KOPT-K1 (cell line): ENCODE measurements around the gene MSL2.

Experiments used
- H3K27ac ChIP-seq: fragments of 200-600 bp; sonication (generic); 2 replicates; pipeline ENCODE4 v1.5.1; 2016; ENCODE audit warnings: antibody characterized with exemption, mild to moderate bottlenecking, low read depth, low read length; ENCODE audit not compliant: poor library complexity, severe bottlenecking
- H3K36me3 ChIP-seq: fragments of 200-600 bp; sonication (generic); 2 replicates; pipeline ENCODE4 v1.5.1; 2017; ENCODE audit warnings: antibody characterized with exemption, mild to moderate bottlenecking, low read length, moderate library complexity; ENCODE audit not compliant: insufficient read depth
- H3K9me3 ChIP-seq: fragments of 200-600 bp; sonication (generic); 2 replicates; pipeline ENCODE4 v1.5.1; 2017; ENCODE audit warnings: antibody characterized with exemption, low read length, mild to moderate bottlenecking; ENCODE audit not compliant: insufficient read depth, poor library complexity, severe bottlenecking

Gene MSL2

GRCh38 chr3:136105044-136105443 is 91.1 kb downstream of the MSL2 start:
- Histone ChIP-seq H3K36me3 (no peaks in the 10 kb centered on the region), H3K9me3 (no peaks in the 10 kb centered on the region), H3K27ac (no peak overlapping the region)
